Caco-2 (cell line): ENCODE results near the gene MACROD1. TPM values are rescaled to one million over a fixed set of nuclear protein-coding genes. Genes with fewer than 3 reads are reported as not detected.

ENCODE experiments used
- BruUV-seq: library from RNA; stranded (reverse); fragments of 400-500 nt; replicated peaks from 2 replicates; lab custom pipeline; 2021; lab: Mats Ljungman, UMichigan
- CTCF ChIA-PET: fragments of 300-600 bp; sonication (Branson Sonifier 250); formaldehyde crosslinking; loops from one replicate; lab custom pipeline; 2022; ENCODE audit warnings: antibody characterized with exemption; lab: Charles Lee
- POLR2A ChIA-PET: fragments of 300-600 bp; sonication (Branson Sonifier 250); formaldehyde crosslinking; loops from one replicate; lab custom pipeline; 2022; ENCODE audit warnings: antibody characterized with exemption; lab: Charles Lee
- DNase-seq, 2 experiments: peaks; one replicate each; pipeline versions ENCODE4 v3.0.0 to v3.0.0-alpha.2; 2020 to 2022
- H3K27me3 ChIP-seq: replicated peaks from 2 replicates; pipeline ENCODE4 v1.6.0; 2011; ENCODE audit warnings: low read length; ENCODE audit not compliant: control insufficient read depth, insufficient read depth
- H3K36me3 ChIP-seq: 2 replicates; pipeline ENCODE4 v1.5.1; 2011; ENCODE audit warnings: low read length; ENCODE audit not compliant: control insufficient read depth, insufficient read depth
- H3K4me1 ChIP-seq: fragments of 250-450 bp; sonication (Bioruptor Pico); 2 replicates; pipeline ENCODE4 v1.5.1; 2020; ENCODE audit warnings: mild to moderate bottlenecking
- H3K4me3 ChIP-seq: 2 replicates; pipeline ENCODE4 v1.5.1; 2011; ENCODE audit warnings: low read depth, mild to moderate bottlenecking, control low read depth, low read length
- H3K9me3 ChIP-seq: fragments of 250-450 bp; sonication (Bioruptor Pico); 2 replicates; pipeline ENCODE4 v1.5.1; 2020; ENCODE audit warnings: mild to moderate bottlenecking, moderate library complexity
- H3K27ac Mint-ChIP-seq: one replicate; pipeline ENCODE4 v1.8.0; 2022; ENCODE audit warnings: mixed read lengths; ENCODE audit not compliant: unreplicated experiment
- H3K27me3 Mint-ChIP-seq: one replicate; pipeline ENCODE4 v1.8.0; 2022; ENCODE audit warnings: mixed read lengths; ENCODE audit not compliant: insufficient read depth, unreplicated experiment
- H3K36me3 Mint-ChIP-seq: one replicate; pipeline ENCODE4 v1.8.0; 2022; ENCODE audit warnings: mild to moderate bottlenecking, mixed read lengths; ENCODE audit not compliant: insufficient read depth, unreplicated experiment
- H3K4me1 Mint-ChIP-seq: one replicate; pipeline ENCODE4 v1.8.0; 2022; ENCODE audit warnings: low read depth, mixed read lengths; ENCODE audit not compliant: unreplicated experiment
- H3K4me3 Mint-ChIP-seq: one replicate; pipeline ENCODE4 v1.8.0; 2022; ENCODE audit warnings: mild to moderate bottlenecking, moderate library complexity, mixed read lengths; ENCODE audit not compliant: unreplicated experiment
- H3K9me3 Mint-ChIP-seq: one replicate; pipeline ENCODE4 v1.8.0; 2022; ENCODE audit warnings: mixed read lengths; ENCODE audit not compliant: unreplicated experiment
- CTCF ChIP-seq, 2 experiments: fragments of 200-600 bp in 1 of 2; IDR thresholded peaks; 1 replicate in 1 of 2; 2 replicates in 1 of 2; pipeline versions ENCODE4 v1.5.1 to v1.8.0; 2011 to 2022; ENCODE audit warnings: antibody characterized with exemption in 1 of 2, control low read depth in 1 of 2, inconsistent platforms in 1 of 2, low read depth in 1 of 2, low read length in 1 of 2, mild to moderate bottlenecking in 1 of 2, moderate library complexity in 1 of 2; ENCODE audit not compliant: insufficient read depth in 1 of 2, severe bottlenecking in 1 of 2, unreplicated experiment in 1 of 2
- intact Hi-C: fragments of 100-400 bp; cut with micrococcal nuclease; formaldehyde crosslinking; loops from one replicate; pipeline ENCODE4 v1.10.0; 2022; ENCODE audit not compliant: unreplicated experiment
- total RNA-seq: library from RNA; stranded (reverse); gene quantifications from 2 replicates; pipeline ENCODE4 v1.2.3, GENCODE V29; 2022

MACROD1 gene
- total RNA-seq, 1 experiment from 2014 or later: 29.6 TPM

- DNase-seq: no peak
- Mint-ChIP-seq H3K4me1 (no peaks in the 10 kb centered on the region), H3K36me3 (peaks cover 7% of the 10 kb centered on the region), H3K27me3 (no peaks in the 10 kb centered on the region), H3K9me3 (no peaks in the 10 kb centered on the region), H3K27ac (no peak overlapping the region), H3K4me3 (no peak overlapping the region)
- POLR2A ChIA-PET: no interaction called here
- CTCF ChIA-PET: no interaction called here
- BruUV-seq: no TSS peak
- Histone ChIP-seq H3K27me3 (no peaks in the 10 kb centered on the region), H3K4me3 (no peak overlapping the region), H3K36me3 (no peaks in the 10 kb centered on the region; the same call in 1 of the 2 replicates), H3K9me3 (no peaks in the 10 kb centered on the region), H3K4me1 (no peaks in the 10 kb centered on the region)
- intact Hi-C loops: no loop called here
- no peak for TF ChIP-seq CTCF (IDR thresholded peaks at IDR 0.05; ENCODE audit: insufficient read depth in 1 of 2, low read depth in 1 of 2, low read length in 1 of 2, severe bottlenecking in 1 of 2, unreplicated experiment in 1 of 2)
Measured at GRCh38 chr11:64078905-64079304, 87.0 kb downstream of the MACROD1 start.

- Histone ChIP-seq H3K4me3 (no peak overlapping the region), H3K36me3 (no peaks in the 10 kb centered on the region; the same call in 1 of the 2 replicates), H3K9me3 (no peaks in the 10 kb centered on the region), H3K4me1 (no peaks in the 10 kb centered on the region), H3K27me3 (no peaks in the 10 kb centered on the region)
- Mint-ChIP-seq H3K36me3 (peaks cover 7% of the 10 kb centered on the region), H3K4me3 (no peak overlapping the region), H3K27ac (no peak overlapping the region), H3K27me3 (no peaks in the 10 kb centered on the region), H3K9me3 (no peaks in the 10 kb centered on the region), H3K4me1 (no peaks in the 10 kb centered on the region)
- DNase-seq: no peak
- no peak for TF ChIP-seq CTCF (IDR thresholded peaks at IDR 0.05; ENCODE audit: insufficient read depth in 1 of 2, low read depth in 1 of 2, low read length in 1 of 2, severe bottlenecking in 1 of 2, unreplicated experiment in 1 of 2)
- intact Hi-C loops: no loop called here
- ChIA-PET CTCF (no interaction called here), POLR2A (no interaction called here)
- BruUV-seq: no TSS peak
Measured at GRCh38 chr11:64078284-64078683, 87.6 kb downstream of the MACROD1 start.

- no peak for DNase-seq
- intact Hi-C loops: no loop called here
- no peak overlapping the region for H3K4me3 ChIP-seq
- TF ChIP-seq CTCF (IDR thresholded peaks at IDR 0.05; ENCODE audit: insufficient read depth in 1 of 2, low read depth in 1 of 2, low read length in 1 of 2, severe bottlenecking in 1 of 2, unreplicated experiment in 1 of 2): no peak
- no peaks in the 10 kb centered on the region for H3K9me3 Mint-ChIP-seq
- BruUV-seq: no TSS peak
- H3K4me3 Mint-ChIP-seq: no peak overlapping the region
- H3K27ac Mint-ChIP-seq: no peak overlapping the region
- no peaks in the 10 kb centered on the region for H3K27me3 Mint-ChIP-seq
- no peaks in the 10 kb centered on the region; the same call in 1 of the 2 replicates for H3K36me3 ChIP-seq
- H3K9me3 ChIP-seq: no peaks in the 10 kb centered on the region
- H3K4me1 ChIP-seq: no peaks in the 10 kb centered on the region
- peaks cover 7% of the 10 kb centered on the region for H3K36me3 Mint-ChIP-seq
- no peaks in the 10 kb centered on the region for H3K27me3 ChIP-seq
- ChIA-PET CTCF (no interaction called here), POLR2A (no interaction called here)
- H3K4me1 Mint-ChIP-seq: no peaks in the 10 kb centered on the region
Measured at GRCh38 chr11:64077607-64078006, 88.3 kb downstream of the MACROD1 start.
